Fibroblast of lung (primary cell): ENCODE results near the gene NDOR1.

Source experiments
- EZH2 ChIP-seq: IDR thresholded peaks from 2 replicates; pipeline ENCODE4 v1.5.1; 2012; ENCODE audit warnings: low read length, control low read depth, mild to moderate bottlenecking; ENCODE audit errors: missing control alignments
- TF ChIP-seq, protein P1 (sequence below), 2 donors: IDR thresholded peaks in 1 of 2; conservative IDR thresholded peaks in 1 of 2; 1 replicate in 1 of 2; 2 replicates in 1 of 2; pipeline ENCODE4 v1.5.1; 2011 to 2012; ENCODE audit warnings: low read length in 2 of 2, control low read depth in 1 of 2, inconsistent platforms in 1 of 2, low read depth in 1 of 2, mild to moderate bottlenecking in 1 of 2

DNA sequence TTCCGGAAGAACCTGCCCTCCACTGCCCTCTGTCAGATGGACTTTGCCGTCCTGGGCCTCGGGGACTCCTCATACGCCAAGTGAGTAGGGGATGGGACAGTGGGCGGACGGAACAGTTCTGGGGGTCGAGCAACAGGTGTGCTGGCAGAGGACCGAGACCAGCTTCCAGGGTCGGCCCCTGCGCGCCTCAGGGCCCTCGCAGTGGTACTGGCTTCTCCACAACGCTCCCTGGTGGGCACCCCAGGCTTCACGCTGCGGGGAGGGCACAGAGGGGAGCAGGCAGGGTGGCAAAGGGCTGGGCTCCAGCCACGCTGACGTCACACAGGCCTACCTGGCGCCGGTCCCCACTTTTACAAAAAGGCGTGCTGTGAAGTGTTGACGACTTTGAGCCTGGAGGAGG, 7.0 kb downstream of the NDOR1 start:
- TF ChIP-seq, protein P1, sequence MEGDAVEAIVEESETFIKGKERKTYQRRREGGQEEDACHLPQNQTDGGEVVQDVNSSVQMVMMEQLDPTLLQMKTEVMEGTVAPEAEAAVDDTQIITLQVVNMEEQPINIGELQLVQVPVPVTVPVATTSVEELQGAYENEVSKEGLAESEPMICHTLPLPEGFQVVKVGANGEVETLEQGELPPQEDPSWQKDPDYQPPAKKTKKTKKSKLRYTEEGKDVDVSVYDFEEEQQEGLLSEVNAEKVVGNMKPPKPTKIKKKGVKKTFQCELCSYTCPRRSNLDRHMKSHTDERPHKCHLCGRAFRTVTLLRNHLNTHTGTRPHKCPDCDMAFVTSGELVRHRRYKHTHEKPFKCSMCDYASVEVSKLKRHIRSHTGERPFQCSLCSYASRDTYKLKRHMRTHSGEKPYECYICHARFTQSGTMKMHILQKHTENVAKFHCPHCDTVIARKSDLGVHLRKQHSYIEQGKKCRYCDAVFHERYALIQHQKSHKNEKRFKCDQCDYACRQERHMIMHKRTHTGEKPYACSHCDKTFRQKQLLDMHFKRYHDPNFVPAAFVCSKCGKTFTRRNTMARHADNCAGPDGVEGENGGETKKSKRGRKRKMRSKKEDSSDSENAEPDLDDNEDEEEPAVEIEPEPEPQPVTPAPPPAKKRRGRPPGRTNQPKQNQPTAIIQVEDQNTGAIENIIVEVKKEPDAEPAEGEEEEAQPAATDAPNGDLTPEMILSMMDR (conservative IDR thresholded peaks at IDR 0.05 in 1 of 2, IDR thresholded peaks at IDR 0.05 in 1 of 2; ENCODE audit: low read depth in 1 of 2, low read length in 2 of 2), result no peak
- TF ChIP-seq EZH2, result no peak
